GM12801 (cell line): ENCODE results near the gene BCCIP.

Experiments used
- TF ChIP-seq, protein P1 (sequence below): IDR thresholded peaks from one replicate; pipeline ENCODE4 v1.5.1; 2011; ENCODE audit warnings: control low read depth; ENCODE audit not compliant: insufficient read length; ENCODE audit errors: extremely low read depth

The BCCIP gene

GRCh38 chr10:125828311-125828710, 5.0 kb downstream of the BCCIP start:
- TF ChIP-seq, protein P1, sequence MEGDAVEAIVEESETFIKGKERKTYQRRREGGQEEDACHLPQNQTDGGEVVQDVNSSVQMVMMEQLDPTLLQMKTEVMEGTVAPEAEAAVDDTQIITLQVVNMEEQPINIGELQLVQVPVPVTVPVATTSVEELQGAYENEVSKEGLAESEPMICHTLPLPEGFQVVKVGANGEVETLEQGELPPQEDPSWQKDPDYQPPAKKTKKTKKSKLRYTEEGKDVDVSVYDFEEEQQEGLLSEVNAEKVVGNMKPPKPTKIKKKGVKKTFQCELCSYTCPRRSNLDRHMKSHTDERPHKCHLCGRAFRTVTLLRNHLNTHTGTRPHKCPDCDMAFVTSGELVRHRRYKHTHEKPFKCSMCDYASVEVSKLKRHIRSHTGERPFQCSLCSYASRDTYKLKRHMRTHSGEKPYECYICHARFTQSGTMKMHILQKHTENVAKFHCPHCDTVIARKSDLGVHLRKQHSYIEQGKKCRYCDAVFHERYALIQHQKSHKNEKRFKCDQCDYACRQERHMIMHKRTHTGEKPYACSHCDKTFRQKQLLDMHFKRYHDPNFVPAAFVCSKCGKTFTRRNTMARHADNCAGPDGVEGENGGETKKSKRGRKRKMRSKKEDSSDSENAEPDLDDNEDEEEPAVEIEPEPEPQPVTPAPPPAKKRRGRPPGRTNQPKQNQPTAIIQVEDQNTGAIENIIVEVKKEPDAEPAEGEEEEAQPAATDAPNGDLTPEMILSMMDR, result no peak

DNA sequence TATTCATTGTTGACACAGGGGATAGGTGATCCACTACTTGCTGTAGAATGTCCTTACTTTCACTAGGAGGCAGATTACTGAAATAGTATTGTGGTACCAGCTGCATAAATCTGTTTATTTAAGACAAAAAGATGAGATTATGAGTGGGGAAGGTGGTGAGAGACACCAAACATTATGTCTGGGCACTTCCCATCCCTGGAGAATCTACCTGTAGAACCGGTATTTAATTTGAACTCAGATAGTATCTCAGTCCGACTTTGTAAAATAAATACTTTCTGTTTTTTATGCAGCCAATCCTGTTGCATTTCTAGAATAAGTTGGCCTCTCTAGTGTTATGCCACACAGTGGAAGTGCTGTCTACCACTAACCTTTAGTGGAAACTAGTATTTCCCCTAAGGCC, 13.4 kb downstream of the BCCIP start:
- TF ChIP-seq, protein P1, result no peak

- TF ChIP-seq, protein P1, result no peak
These were observed 15.6 kb downstream of the BCCIP start for GRCh38 chr10:125838802-125839575.

GRCh38 chr10:125840406-125840805, 17.1 kb downstream of the BCCIP start:
- TF ChIP-seq, protein P1, result no peak

DNA sequence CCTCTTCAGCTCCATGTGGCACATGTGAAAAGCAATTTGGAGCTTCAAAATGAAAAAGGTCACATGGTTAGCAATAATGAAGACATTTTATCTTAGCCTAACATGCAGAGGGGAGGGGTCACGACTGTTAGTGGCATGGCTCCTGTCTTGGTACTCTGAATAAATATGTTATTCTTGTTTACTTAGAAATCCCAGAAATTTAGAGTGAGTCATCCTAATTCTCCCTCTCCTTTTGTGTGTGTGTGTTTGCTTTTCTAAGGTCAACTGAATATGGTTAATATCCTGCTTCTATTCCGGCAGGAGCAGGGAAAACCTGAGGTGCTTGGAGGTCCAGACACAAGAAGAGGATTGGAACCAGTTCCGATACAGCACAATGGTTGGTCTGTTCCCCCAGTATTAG, 17.6 kb downstream of the BCCIP start:
- TF ChIP-seq, protein P1, result no peak

- TF ChIP-seq, protein P1, result no peak
These were observed 20.4 kb downstream of the BCCIP start for GRCh38 chr10:125843603-125844329.

DNA sequence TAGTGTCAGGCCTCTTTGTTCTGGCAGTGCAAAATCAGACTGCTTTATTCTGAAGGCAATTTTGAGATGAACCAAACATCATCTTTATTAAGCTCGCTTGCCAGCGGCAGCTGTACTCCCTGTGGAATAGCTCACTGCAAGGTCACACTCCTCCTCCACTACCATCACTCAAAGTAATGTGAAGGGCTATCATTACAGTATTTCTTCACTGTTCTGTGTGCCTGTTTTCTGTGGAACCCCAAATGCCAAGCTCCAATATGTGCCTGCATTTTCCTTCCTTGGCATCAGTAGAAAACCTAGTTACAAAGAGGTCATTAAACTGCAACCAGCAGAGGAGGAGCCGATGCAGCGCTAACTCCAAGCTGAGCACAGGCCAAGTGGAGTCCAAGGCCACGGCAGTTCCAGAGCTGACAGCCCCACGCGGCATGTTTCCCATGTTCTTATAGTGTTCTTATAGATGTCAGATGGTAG, 21.4 kb downstream of the BCCIP start:
- TF ChIP-seq, protein P1, result no peak
